DMS114 treated with DMSO at 0.1 percent for 48 hours (cell line): Measurements from ENCODE around the gene PARN.

Source experiments
- DNase-seq: peaks from one replicate; lab custom pipeline; 2025; ENCODE audit not compliant: unreplicated experiment; lab: John Stamatoyannopoulos, UW

Gene PARN

GRCh38 chr16:14501331-14502255, 128.5 kb downstream of the PARN start:
- DNase-seq: no peak

DNA sequence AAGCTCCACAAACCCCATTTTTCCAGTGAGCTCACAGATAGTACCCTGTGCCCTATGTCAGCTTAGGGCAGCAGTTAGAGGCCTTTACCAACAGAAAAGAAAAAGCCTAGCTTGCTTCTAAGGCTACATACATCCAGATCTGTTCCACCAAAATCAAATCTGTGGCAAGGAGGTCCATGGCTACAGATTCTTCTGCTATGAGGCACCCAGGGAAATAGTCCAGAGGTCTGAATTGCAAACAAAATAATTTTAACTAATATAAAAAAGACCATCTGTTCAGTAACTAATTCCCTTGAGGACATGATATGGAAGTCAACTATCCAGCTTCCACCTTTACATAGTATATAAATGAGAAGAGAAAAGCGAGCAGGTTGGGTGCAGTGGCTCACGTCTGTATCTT, 129.3 kb downstream of the PARN start:
- DNase-seq: no peak

DNA sequence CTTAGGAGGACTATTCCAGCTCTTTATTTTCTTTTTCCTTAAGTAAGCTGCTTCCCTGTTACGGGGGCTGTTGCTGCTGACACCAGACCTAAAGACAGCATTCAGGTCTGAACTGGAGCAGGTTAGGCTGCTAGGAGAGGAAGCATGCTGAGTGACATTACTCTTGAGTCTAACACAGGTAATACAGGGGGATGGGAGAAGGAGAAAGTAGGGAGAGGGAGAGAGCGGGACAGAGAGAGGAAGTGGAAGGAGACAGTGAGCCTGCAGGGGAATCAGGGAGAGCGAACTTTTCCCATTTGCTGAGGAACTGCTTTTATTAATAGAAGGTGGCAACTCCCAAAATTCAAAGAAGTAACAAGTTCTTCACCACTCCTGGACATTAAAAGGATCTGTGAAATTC, 130.9 kb downstream of the PARN start:
- DNase-seq: no peak

GRCh38 chr16:14497245-14498082, 132.6 kb downstream of the PARN start:
- DNase-seq: no peak

GRCh38 chr16:14496786-14497185, 133.3 kb downstream of the PARN start:
- DNase-seq: no peak

- DNase-seq: no peak
Observed at GRCh38 chr16:14496047-14496770, 133.9 kb downstream of the PARN start.

DNA sequence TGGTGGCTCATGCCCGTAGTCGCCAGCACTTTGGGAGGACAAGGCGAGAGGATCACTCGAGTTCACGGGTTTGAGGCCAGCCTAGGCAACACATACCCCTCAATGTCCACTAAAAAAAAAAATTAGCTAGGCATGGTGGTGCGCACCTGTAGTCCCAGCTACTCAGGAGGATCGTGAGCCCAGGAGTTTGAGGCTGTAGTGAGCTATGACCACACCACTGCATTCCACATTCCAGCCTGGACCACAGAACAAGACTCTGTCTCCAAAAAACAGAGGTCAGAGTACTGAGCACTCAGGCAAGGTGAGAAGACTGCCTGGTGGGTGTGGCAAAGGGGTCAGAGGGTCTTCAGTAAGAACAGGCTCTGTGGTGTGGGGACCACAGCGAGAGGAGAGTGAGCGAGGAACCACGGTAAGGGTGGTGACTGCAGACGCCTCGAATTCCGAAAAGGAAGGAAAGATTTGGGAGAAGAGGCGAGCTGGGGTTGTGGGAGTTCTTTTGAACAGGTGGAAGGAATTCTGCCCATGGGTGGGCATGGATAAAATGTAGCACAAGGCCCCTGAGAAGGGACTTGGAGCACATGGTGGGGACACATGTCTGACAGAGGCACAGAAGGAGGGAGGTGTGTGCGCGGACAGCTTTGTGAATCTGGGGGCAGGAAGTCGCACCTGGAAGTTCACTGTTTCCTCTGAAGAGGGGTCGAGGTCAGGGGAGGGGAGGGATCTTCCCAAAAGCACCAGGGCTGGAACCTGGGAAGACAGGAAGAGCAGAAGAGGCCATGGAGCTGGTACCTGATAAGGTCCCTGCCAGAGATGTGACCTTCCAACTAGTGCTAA, 134.6 kb downstream of the PARN start:
- DNase-seq: no peak

- no peak for DNase-seq
Observed at GRCh38 chr16:14494396-14494966, 135.6 kb downstream of the PARN start.

- DNase-seq: no peak
Observed at GRCh38 chr16:14493791-14494190, 136.3 kb downstream of the PARN start.

- DNase-seq: no peak
Observed at GRCh38 chr16:14492614-14493013, 137.4 kb downstream of the PARN start.

GRCh38 chr16:14491861-14492529, 138.1 kb downstream of the PARN start:
- DNase-seq: no peak

GRCh38 chr16:14490235-14490634, 139.8 kb downstream of the PARN start:
- no peak for DNase-seq

DNA sequence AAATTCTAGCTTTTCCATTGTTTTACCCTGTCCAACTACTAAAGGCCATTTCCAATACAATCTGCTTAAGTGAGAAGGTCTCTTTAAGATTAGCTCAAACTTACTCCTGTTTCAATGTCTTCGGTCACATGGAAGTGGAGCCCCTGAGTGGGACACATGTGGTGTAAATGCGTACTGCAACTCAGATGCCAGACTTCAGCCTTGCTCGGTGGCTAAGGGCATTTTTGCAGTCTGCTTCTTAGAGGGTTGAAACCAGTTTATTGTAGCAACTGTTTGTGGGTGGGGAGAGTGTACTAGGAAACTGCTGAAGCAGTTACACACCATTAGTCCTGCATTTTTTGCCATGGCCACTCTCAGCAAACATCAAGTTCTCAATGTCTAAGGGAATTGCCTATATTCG, 140.6 kb downstream of the PARN start:
- peak; percentile 5 for DNase-seq

DNA sequence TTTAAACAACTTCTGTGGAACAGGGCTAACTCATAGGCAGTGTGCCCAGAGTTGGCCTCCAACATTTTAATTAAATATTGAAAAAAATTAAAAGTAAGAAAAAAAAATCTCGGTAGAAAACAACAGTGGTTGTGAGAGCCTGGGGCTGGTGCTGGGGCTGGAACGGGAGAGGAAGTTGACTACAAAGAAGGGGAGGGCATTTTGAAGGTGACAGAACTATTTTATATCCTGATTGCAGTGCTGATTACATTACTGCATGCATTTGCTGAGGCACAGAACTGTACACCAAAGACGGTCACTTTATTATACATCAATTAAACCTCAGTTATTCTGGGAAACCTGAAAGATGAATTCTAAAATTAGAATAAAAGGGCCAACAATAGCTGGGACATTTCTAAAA, 142.5 kb downstream of the PARN start:
- no peak for DNase-seq

GRCh38 chr16:14486520-14487303, 143.3 kb downstream of the PARN start:
- DNase-seq: no peak

GRCh38 chr16:14485811-14486519, 144.1 kb downstream of the PARN start:
- no peak for DNase-seq

GRCh38 chr16:14485121-14485551, 144.9 kb downstream of the PARN start:
- DNase-seq: no peak

DNA sequence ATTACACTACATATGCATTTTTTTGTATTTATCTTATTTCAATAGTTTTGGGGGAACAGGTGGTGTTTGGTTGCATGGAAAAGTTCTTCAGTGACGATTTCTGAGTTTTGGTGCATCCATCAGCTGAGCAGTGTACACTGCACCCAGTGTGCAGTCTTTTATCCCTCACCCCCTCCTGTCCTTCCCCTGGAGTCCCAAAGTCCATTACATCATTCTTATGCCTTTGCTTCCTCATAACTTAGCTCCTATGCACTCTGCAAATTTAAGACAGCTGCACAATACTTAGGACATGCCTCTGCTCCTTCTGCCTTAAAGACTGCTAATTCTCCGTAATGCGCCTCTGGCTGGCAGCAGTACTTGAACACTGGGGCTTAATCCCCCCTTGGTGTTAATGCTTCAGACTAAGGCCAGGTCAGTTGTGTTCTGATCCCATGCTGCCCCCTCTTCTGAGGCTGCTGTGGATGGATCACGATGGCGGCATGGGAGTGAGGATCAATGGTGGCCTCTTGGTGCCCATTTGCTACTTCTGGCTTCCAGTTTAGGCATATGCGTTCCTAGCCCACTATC, 146.2 kb downstream of the PARN start:
- no peak for DNase-seq
